SK-N-DZ (cell line): Measurements from ENCODE around the gene SLC44A4.

ENCODE experiments used
- small RNA-seq, 2 experiments: library from RNA; depleted of rRNA; stranded (forward); fragments of <200 nt; gene quantifications; one replicate each; pipeline ENCODE3, GENCODE V24; 2014

Gene SLC44A4

Small RNA genes lying within 50 kb of the gene (small RNA-seq; reads per million reads assigned to genes)
- gene SNORD48 (8.0 to 313 reads per million in 2 experiments), gene SNORD52 (0 reads per million in 2 experiments)
